Ishikawa (cell line): Measurements from ENCODE around the gene GMPPA.

Source experiments
- CEBPB ChIP-seq: IDR thresholded peaks from 2 replicates; pipeline ENCODE4 v1.6.1; 2012
- CREB1 ChIP-seq: IDR thresholded peaks from 2 replicates; pipeline ENCODE4 v1.6.1; 2012; ENCODE audit warnings: low read depth
- EGR1 ChIP-seq: IDR thresholded peaks from 2 replicates; pipeline ENCODE4 v1.6.1; 2012
- EP300 ChIP-seq: IDR thresholded peaks from 2 replicates; pipeline ENCODE4 v1.6.1; 2012; ENCODE audit warnings: borderline replicate concordance
- FOXM1 ChIP-seq: IDR thresholded peaks from 2 replicates; pipeline ENCODE4 v1.6.1; 2012; ENCODE audit warnings: low read depth, borderline replicate concordance
- MAX ChIP-seq: IDR thresholded peaks from 2 replicates; pipeline ENCODE4 v1.6.1; 2012
- NFIC ChIP-seq: IDR thresholded peaks from 2 replicates; pipeline ENCODE4 v1.6.1; 2012
- RAD21 ChIP-seq: IDR thresholded peaks from 2 replicates; pipeline ENCODE4 v1.6.1; 2012; ENCODE audit warnings: low read depth
- REST ChIP-seq: IDR thresholded peaks from 2 replicates; pipeline ENCODE4 v1.6.1; 2012; ENCODE audit warnings: low read depth, mild to moderate bottlenecking
- TAF1 ChIP-seq: IDR thresholded peaks from 2 replicates; pipeline ENCODE4 v1.6.1; 2012; ENCODE audit warnings: low read depth, mild to moderate bottlenecking
- TCF12 ChIP-seq: IDR thresholded peaks from 2 replicates; pipeline ENCODE4 v1.6.1; 2012; ENCODE audit warnings: low read depth
- TEAD4 ChIP-seq: IDR thresholded peaks from 2 replicates; pipeline ENCODE4 v1.6.1; 2012
- USF1 ChIP-seq: IDR thresholded peaks from 2 replicates; pipeline ENCODE4 v1.6.1; 2012
- YY1 ChIP-seq: IDR thresholded peaks from 2 replicates; pipeline ENCODE4 v1.6.1; 2012; ENCODE audit warnings: low read depth
- ZBTB7A ChIP-seq: IDR thresholded peaks from 2 replicates; pipeline ENCODE4 v1.6.1; 2012; ENCODE audit warnings: low read depth

GMPPA gene

GRCh38 chr2:219498280-219499057 is at the start of gene GMPPA:
Gene GMPPA, plus strand, starts transcription at chr2:219498891. Its CDS starts 1,085 bp downstream, at chr2:219499976.
- TF ChIP-seq CREB1 (0 out of 2 replicates have a peak, but pooled peaks have one; percentile 14), TAF1 (peak; percentile 68), USF1 (peak; percentile 93), ZBTB7A (no peak; the same call in 1 of the 2 replicates), FOXM1 (no peak), MAX (peak; percentile 51), TCF12 (peak; percentile 25; the same call in 1 of the 2 replicates), CEBPB (no peak), REST (no peak), EGR1 (no peak)

GRCh38 chr2:219449609-219450008 is 49.1 kb upstream of the GMPPA start:
- TF ChIP-seq EGR1 (no peak), TCF12 (no peak), FOXM1 (no peak), CEBPB (no peak), YY1 (no peak), ZBTB7A (no peak), USF1 (no peak), REST (no peak), RAD21 (no peak), CREB1 (no peak), TEAD4 (no peak), NFIC (no peak), TAF1 (no peak), EP300 (no peak)

GRCh38 chr2:219451661-219452360 is 46.9 kb upstream of the GMPPA start:
- TF ChIP-seq EGR1 = no peak
- TF ChIP-seq NFIC = peak; percentile 46

GRCh38 chr2:219452361-219453317 is 46.1 kb upstream of the GMPPA start:
- TF ChIP-seq EGR1 (no peak), TEAD4 (peak; percentile 35; the same call in 1 of the 2 replicates), ZBTB7A (peak; percentile 52; the same call in 1 of the 2 replicates), NFIC (peak; percentile 89), USF1 (no peak), YY1 (peak; percentile 27; the same call in 1 of the 2 replicates), EP300 (peak; percentile 67; the same call in 1 of the 2 replicates), TCF12 (peak; percentile 48), REST (no peak), MAX (peak; percentile 65)
